K562 (cell line): ENCODE results near the gene SYNRG. TPM values are rescaled to one million over a fixed set of nuclear protein-coding genes. Genes with fewer than 3 reads are reported as not detected.

Experiments
- polyA plus RNA-seq, 8 experiments: library from polyadenylated mRNA; depleted of rRNA in 4 of 8; stranded (reverse) in 5 of 8; unstranded in 3 of 8; fragments of >200 nt; fragmentation: Nextera tagmentation in 2 of 8; fragmentation: Illumina TruSeq in 1 of 8; extraction: Ambion mirVana in 2 of 8; extraction: Trizol in 1 of 8; gene quantifications; 2 replicates each; pipeline versions ENCODE4 v1.2.1 to v1.2.3, GENCODE V29; 2011 to 2014; ENCODE audit warnings: inconsistent platforms in 1 of 8, missing spikeins in 1 of 8
- total RNA-seq, 7 experiments: library from RNA; depleted of rRNA in 6 of 7; stranded (reverse); fragments of >200 nt in 6 of 7; fragmentation: Illumina TruSeq in 2 of 7; extraction: Trizol in 2 of 7; gene quantifications; 2 replicates each; pipeline versions ENCODE4 v1.2.1 to v1.2.3, GENCODE V29; 2011 to 2021; ENCODE audit warnings: low replicate concordance in 1 of 7
- TF ChIP-seq, protein P1 (sequence below), 2 experiments: fragments of 450-650 bp in 1 of 2; sonication (generic) in 1 of 2; formaldehyde crosslinking in 1 of 2; IDR thresholded peaks; 2 replicates each; pipeline versions ENCODE4 v1.7.1 to v1.9.0; 2016 to 2022; ENCODE audit warnings: inconsistent platforms in 1 of 2, mild to moderate bottlenecking in 1 of 2, missing genetic modification reagents in 1 of 2

The SYNRG gene
- total and polyA plus RNA-seq, 9 of the 15 experiments (the other 6 are each of a cell fraction or from before 2014, with no cell fraction given): 2.9 to 28.2 (median 15.1) TPM

DNA sequence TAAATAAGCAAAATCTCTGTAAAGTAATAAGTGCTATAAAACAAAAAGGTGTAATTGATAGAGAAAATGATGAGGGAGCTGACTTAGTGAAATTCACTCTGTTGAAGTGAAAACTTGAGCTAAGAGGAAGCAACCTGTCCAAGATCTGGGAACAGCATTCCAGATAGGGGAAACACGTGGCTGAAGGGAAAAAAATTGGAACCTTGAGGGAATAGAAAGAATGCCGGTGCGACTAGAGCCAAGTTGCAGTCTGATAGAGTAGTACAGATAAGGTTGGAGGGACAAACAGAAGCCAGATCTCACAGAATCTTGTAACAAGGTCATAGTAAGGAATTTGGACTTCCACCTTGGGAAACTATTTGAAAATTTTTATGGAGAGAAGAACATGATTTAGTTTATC, 34.7 kb upstream of the SYNRG start (continued):
- TF ChIP-seq, protein P1, sequence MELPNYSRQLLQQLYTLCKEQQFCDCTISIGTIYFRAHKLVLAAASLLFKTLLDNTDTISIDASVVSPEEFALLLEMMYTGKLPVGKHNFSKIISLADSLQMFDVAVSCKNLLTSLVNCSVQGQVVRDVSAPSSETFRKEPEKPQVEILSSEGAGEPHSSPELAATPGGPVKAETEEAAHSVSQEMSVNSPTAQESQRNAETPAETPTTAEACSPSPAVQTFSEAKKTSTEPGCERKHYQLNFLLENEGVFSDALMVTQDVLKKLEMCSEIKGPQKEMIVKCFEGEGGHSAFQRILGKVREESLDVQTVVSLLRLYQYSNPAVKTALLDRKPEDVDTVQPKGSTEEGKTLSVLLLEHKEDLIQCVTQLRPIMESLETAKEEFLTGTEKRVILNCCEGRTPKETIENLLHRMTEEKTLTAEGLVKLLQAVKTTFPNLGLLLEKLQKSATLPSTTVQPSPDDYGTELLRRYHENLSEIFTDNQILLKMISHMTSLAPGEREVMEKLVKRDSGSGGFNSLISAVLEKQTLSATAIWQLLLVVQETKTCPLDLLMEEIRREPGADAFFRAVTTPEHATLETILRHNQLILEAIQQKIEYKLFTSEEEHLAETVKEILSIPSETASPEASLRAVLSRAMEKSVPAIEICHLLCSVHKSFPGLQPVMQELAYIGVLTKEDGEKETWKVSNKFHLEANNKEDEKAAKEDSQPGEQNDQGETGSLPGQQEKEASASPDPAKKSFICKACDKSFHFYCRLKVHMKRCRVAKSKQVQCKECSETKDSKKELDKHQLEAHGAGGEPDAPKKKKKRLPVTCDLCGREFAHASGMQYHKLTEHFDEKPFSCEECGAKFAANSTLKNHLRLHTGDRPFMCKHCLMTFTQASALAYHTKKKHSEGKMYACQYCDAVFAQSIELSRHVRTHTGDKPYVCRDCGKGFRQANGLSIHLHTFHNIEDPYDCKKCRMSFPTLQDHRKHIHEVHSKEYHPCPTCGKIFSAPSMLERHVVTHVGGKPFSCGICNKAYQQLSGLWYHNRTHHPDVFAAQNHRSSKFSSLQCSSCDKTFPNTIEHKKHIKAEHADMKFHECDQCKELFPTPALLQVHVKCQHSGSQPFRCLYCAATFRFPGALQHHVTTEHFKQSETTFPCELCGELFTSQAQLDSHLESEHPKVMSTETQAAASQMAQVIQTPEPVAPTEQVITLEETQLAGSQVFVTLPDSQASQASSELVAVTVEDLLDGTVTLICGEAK (IDR thresholded peaks at IDR 0.05): peak; percentile 62
- TF ChIP-seq, protein P1 (CRISPR knock-in tag; IDR thresholded peaks at IDR 0.05): no peak
